ENCODE measurements around the gene MAST2.

GRCh38 chr1:45814776-45815175 is 11.4 kb downstream of the MAST2 start:
- TF ChIP-seq CTCF (IDR thresholded peaks at IDR 0.05) (no peak), POLR2A (IDR thresholded peaks at IDR 0.05) (no peak)

Data from lower leg skin (tissue), 3 donors.